HG03108 (cell line): ENCODE results near the gene SMIM24.
"Not testable (repeated sequence)": the region's sequence is repeated elsewhere in the genome, so short reads cannot be mapped to it uniquely, and the experiment has no call there.

ENCODE experiments used
- ATAC-seq: cut with Tn5 transposase; IDR thresholded peaks from one replicate; pipeline ENCODE4 v1.9.1; 2021; ENCODE audit warnings: moderate library complexity; ENCODE audit not compliant: unreplicated experiment

SMIM24 gene

DNA sequence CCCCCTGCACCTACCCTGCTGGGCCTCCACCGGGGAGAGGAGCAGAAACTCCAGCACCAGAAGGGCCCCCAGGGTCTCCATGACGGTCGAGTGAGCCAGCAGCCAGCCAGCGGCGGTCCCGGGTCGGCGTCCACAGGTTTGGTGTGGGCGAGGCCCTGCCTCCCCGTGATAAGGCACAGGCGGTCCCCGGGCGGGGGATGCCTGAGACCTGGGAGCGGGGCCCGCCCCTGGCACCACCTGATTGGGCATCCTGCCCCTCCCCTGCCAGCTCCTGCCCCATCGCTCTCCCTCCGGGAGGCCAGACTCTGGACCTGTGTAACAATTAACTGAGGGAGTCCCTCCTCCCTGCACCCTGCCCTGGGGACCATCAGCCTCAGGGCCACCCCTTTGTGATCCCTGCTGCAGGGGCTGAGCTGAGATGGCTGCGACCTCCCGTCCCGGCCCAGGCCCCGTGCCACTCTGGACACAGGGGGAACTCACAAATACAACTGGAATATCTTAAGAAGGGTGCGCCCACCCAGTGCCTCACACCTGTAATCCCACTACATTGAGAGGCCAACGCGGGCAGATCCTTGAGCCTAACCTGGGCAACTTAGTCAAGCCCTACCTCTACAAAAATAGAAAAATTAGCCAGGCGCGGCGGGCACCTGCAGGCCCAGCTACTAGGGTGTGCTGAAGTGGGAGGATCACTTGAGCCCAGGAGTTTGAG is at the start of gene SMIM24:
SMIM24 (minus strand) TSS at position 143 of the 709 bp plus-strand sequence; CDS start at position 81, 62 bp downstream.
- no peak for ATAC-seq

- ATAC-seq = not testable (repeated sequence)
Measured at GRCh38 chr19:3529299-3529698, 49.0 kb upstream of the SMIM24 start.

DNA sequence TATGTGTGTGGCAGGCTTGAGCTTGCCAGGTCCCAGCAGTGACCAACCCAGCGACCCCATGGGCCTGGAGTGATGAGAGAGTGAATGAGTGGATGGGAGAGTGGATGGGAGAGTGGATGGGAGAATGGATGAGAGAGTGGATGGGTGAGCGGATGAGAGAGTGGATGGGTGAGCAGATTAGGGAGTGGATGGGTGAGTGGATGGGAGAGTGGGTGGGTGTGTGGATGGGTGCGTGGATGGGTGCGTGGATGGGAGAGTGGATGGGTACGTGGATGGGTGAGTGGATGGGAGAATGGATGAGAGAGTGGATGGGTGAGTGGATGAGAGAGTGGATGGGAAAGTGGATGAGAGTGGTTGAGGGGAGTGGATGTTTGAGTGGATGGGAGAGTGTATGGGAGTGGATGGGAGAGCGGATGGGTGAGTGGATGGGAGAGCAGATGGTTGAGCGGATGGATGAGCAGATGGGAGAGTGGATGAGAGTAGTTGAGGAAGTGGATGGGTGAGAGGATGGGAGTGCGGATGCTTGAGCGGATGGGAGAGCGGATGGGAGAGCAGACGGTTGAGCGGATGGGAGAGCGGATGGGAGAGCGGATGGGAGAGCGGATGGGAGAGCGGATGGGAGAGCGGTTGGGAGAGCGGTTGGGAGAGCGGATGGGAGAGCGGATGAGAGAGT is 48.4 kb upstream of the SMIM24 start:
- ATAC-seq = no peak

- no peak for ATAC-seq
Measured at GRCh38 chr19:3528080-3528479, 47.8 kb upstream of the SMIM24 start.

DNA sequence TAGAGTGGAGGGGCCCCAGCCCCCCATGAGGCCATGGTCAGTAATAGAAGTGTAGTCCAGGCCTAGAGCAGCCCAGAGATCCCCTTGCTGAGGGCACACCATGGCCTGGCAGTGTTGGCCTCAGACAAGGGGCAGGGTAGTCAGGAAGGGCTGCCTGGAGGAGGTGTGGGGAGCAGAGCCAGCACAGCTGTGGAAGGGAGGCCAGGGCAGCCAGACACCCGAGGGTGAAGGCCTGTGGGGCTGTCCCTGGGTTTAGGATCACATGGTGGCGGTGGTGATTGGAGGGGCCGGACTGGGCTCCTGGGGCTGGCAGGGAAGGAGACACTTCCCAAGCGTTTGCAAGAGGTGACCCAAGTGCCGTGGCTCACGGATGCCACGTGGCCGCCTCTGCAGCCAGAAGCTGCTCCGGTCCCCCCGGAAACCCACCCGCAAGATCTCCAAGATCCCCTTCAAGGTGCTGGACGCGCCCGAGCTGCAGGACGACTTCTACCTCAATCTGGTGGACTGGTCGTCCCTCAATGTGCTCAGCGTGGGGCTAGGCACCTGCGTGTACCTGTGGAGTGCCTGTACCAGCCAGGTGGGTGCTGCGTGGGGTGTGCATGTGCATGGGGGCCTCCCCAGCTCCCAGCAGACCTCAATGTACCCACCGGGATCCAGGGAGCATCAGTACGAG is 47.0 kb upstream of the SMIM24 start:
- ATAC-seq = no peak

DNA sequence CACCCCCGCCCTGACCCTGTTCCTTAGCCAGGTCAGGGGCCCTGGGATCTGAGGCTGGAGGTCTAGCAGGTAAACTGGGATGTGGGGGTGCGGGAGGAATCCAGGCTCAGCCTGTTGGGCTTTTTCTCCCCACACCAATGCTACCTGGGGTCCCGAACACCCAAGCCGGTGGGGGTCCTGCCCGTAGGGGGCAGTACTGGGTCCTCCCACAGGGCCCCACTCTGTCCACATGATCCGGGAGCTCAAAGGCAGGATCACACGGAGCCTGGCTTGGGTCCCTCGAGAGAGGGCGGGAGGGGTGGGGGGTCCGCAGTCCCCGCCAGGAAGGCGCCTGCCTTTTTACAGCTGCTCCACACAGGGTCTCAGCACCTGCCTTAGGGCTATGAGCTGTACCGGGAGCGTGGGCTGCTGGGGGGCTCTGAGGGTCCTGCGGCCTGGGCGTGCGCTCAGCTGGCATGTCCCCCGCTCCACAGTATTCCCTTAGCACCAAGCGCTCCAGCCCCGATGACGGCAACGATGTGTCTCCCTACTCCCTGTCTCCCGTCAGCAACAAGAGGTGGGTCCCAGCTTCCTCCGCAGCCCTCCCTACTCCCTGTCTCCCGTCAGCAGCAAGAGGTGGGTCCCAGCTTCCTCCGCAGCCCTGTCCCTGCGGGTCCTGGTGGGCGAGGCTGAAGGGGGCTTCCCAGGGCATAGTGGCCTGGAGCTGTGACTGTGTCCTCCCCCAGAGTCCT is 46.3 kb upstream of the SMIM24 start:
- no peak for ATAC-seq

GRCh38 chr19:3524904-3525451 is 44.7 kb upstream of the SMIM24 start:
- no peak for ATAC-seq

GRCh38 chr19:3524078-3524842 is 43.9 kb upstream of the SMIM24 start:
- no peak for ATAC-seq

DNA sequence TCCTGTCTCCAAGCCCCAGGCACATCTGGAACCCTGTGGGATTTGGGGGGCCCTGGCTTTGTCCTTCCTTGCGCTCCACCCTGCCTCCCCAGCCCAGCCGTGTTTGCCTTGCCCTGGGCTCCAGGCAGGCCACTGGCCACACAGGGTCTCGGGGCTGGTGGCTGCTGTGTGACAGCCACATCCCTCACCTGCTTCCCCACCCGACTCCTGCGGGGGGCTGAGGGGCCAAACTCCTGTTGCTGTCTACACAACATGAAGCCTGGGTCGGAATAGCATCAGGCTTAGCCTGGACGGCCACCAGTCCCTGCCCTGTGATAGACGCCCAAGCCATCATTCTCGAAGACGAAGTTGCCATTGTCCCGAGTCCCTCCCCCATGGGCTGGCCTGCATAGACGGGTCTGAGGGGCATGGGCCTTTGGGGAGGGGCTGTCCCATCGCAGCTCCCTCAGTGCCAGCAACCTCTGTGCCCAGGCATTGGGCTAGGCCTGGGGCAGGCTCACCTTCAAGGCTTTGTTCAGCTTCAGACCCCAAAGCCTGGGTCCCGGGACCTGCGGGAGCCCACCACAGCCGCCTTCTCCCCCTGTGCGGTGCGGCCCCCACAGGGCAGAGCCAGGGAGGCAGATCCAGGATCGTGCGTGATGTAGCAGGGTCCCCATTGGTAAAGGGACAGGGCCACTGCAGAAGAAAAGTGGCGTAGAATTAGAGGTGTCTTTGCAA is 43.2 kb upstream of the SMIM24 start:
- ATAC-seq = no peak

- no peak for ATAC-seq
Measured at GRCh38 chr19:3522421-3523360, 42.4 kb upstream of the SMIM24 start.

DNA sequence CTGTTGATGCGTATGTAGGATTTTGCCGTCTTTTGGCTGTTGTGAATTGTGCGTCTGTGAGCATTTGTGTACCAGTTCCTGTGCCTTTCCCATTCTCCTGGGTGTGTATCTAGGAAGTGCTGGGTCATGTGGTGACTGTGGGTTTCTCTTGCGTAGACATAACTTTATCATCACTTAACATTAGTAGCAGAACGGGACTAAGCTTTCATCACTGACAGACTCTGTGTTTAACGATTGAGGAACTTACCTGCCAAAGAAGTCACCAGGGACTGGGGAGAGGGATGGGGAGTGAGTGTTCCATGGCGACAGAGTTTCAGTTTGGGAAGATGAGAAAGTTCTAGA is 40.8 kb upstream of the SMIM24 start:
- ATAC-seq = no peak

- no peak for ATAC-seq
Measured at GRCh38 chr19:3520166-3521103, 40.1 kb upstream of the SMIM24 start.

DNA sequence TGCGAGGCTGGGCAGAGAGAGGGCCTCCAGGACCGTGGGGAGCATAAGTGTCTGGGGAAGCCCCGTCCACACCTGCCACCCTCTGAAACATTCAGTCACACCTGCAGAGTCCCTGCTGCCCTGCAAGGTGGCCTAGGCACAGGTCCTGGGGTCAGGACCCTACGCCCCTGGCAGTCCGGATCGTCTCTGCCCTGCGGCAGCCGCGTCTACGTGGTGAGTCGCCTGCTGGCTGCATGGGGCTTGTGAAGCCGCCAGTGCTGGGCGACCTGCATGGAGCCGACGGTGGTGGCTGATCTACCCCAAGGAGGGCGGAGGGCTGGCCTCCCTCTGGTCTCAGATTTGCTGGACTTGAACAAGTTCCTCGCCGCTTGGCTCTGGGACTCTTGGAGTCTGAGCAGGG is 38.8 kb upstream of the SMIM24 start:
- no peak for ATAC-seq

GRCh38 chr19:3518659-3519058 is 38.3 kb upstream of the SMIM24 start:
- ATAC-seq = no peak

GRCh38 chr19:3518255-3518654 is 37.9 kb upstream of the SMIM24 start:
- no peak for ATAC-seq

- no peak for ATAC-seq
Measured at GRCh38 chr19:3517638-3518037, 37.3 kb upstream of the SMIM24 start.

DNA sequence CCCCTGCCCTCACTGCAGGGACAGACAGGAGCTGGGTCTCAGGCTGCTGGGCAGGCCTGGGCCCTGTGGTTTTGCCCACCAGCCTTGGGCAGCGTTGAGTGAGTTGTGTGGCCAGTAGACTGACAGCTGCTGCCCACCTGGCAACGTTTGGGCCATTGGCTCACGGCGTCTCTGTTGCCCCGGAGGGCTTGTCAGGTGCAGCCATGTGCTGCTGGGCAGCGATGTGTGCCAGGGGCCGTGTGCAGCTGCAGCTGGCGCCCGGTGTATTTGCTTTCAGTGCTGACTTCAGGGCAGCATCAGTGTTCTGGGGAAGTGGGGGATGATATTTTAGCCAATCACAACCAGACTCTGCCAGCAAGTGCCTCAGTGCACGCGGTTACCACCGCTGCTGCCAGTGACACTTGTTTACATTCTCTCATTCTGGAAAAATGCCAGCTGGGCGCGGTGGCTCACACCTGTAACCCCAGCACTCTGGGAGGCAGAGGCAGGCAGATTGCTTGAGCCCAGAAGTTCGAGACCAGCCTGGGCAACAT is 36.4 kb upstream of the SMIM24 start:
- ATAC-seq = no peak
